HG03066 (cell line): ENCODE results near the gene GNLY.

Source experiments
- ATAC-seq: cut with Tn5 transposase; IDR thresholded peaks from one replicate; pipeline ENCODE4 v1.9.1; 2021; ENCODE audit warnings: low read depth; ENCODE audit not compliant: unreplicated experiment

Gene GNLY

DNA sequence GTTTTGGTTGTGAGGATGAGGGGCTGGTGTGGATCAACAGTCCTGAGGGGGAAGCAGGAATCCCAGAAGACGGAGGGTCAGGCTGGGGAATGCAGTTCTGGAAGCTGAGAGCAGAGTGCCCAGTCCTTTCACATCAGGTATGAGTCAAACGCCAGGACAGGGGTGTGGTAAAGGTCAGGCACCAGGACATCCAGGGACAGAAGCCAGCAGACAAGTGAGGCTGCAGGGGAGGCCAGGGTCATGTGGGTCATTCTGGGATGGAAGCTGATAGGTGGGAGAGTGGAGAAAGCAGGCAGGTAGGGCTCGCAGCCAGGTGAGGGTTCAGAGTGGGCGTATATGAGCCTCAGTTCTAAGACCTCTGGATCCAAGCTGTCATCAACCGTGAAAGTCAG is 12.8 kb upstream of the GNLY start:
- no peak for ATAC-seq

DNA sequence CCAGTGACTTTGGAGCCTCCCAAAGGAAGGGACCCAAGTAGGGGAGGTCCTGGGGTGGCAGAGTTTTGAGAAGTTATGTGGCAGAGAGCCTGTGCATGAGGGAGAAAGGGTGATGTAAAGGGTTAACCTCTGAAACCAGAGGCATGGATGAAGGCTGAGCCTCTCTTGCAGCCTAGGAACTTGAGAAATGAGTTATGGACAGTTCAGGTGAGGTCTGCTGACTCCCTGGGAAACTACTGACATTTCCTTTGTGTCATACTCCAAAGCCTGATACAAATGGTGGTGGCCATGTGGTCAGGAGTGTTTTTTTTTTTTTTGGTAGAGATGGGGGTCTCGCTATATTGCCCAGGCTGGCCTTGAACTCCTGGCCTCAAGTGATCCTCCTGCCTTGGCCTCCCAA is 12.4 kb upstream of the GNLY start:
- ATAC-seq: no peak

DNA sequence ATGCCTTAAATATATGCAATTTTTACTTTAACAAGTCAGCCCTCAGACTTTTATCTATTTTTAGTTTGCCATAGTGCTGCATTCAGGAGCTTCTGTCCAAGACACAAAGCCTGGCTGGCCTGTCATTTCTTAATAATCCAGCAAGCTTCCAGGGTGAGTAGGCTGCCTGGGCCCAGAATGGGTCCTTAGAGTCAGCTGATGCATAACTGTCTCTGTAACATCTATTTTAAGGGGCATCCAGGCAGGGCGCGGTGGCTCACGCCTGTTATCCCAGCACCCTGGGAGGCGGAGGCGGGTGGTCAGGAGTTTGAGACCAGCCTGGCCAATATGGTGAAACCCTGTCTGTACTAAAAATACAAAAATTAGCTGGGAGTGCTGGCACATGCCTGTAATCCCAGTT is 11.8 kb upstream of the GNLY start:
- ATAC-seq: no peak

DNA sequence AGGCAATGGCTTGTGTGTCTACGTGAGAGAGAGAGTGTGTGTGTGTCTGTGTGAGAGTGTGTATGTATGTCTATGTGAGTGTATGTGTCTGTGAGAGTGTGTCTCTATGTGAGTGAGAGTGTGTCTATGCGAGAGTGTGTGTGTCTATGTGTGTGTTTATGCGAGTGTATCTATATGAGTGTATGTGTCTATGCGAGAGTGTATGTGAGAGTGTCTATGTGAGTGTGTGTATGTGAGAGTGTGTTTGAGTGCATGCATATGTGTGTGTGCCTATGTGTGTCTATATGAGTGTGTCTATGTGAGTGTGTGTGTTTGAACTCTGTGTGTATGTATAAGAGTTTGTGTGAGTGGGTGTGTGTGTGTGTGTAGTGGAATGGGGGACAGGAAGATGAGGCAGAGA is 9.8 kb upstream of the GNLY start:
- ATAC-seq: no peak

DNA sequence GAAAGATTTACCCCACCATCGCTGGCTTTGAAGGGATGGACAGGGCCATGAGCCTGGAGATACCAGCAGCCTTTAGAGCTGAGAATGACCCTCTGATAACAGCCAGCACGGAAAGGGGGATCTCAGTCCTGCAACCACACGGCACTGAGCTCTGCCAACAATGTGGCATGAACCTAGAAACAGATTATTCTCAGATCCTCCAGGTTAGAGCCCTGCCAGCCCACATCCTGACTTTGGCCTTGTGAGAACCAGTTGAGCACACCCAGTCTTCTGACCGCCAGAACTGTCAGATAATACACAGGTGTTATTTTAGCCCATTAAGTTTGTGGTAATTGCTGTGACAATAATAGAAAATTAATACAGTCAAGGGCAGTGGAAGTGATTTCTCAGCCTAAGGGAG is 9.4 kb upstream of the GNLY start:
- no peak for ATAC-seq

DNA sequence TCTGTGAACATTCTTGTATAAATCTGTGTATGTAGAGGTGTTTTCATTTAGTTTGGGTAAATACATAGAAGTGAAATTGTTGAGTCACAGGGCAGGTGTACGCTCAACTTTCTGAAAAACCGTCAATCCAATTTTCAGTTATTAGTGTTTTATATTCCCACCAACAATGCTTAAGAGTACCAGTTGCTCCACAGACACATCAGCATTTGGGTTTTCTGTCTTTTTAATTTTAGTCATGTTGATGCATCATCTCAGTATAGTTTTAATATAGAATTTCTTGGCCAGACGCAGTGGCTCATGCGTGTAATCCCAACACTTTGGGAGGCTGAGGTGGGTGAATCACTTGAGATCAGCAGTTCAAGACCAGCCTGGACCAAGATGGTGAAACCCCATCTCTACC is 3.2 kb upstream of the GNLY start:
- ATAC-seq: no peak

DNA sequence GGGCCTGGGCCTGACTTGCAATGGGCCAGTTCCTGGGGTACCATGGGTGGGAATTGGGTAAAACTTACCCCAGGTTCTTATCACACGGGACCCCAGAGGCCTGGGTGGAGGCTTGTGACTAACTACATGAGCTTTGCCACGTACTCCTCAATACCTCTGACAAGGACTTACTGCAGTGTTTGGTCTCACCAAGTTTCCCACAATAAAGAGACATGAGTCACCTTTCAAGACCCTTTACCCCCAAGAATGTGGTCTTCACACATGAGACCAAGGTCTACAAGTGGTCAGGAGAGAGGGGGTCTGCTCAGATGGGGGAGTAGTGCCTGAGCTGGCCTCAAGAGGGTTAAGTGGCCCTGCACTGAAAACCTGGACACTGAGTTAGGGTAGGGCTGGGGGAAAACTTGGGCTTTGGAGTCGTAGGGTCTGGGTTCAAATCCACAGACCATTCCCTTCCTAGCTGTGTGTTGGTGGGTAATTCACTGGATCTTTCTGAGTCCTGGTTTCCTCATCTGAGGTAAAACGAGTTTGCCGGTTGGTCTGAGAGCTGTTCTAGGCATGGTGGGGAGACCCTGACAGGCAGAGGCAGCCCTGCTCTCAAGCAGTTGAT is 2.0 kb upstream of the GNLY start:
- no peak for ATAC-seq

DNA sequence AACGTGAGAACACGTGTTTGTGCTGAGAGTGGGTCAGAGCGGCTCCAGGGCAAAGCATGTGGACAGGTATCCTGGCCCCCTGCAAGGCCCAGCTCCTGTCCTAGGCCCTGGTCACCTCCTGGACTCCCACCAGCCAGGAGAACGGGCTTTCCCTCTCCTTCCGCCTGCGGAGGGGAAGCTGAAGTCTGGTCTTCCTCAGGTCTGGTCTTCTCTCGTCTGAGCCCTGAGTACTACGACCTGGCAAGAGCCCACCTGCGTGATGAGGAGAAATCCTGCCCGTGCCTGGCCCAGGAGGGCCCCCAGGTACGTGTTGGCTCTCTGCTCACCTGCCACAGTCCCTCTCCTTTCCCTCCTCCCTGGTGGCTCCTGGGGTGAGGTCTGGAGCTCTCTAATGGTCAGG is 963 bp downstream of the GNLY start:
- ATAC-seq: no peak

DNA sequence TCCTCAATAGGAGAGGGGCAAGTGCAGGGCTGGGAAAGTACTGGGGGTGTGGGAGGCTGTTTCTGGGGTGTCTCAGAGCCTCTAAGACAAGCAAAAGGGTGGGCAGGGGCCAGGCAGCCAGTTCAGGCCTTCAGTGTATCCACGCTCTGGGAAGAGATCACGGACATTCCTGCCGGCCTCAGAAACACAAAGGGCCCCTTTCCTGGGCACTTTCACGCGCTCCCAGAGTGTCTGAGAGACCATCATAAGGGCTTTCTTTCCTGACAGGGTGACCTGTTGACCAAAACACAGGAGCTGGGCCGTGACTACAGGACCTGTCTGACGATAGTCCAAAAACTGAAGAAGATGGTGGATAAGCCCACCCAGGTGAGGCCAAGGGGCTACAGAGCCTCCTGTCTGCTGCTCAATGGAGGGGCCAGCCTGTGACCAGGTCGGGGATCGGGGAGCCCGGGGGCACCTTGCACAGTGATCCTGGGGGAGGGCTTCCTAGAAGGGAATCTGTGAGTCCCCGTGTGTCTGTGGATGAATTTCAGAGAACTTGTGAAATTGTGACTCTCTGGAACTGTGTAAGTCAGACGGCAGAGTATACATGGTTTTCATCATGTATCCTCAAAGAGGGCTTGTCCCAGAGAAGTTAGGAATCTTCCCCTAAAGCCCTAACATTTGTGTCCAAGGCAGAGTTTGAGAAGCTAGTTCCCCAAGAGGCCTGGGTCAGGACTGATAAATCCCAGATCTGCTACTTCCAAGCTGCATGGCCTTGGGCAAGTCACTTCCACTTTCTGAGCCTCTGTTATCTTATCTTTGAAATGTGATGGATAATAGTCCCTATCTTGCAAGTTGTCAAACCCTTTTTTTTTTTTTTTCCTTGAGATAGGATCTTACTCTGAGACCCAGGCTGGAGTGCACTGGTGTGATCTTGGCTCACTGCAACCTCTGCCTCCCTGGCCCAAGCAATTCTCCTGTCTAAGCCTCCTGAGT is 1.8 kb downstream of the GNLY start:
- no peak for ATAC-seq

DNA sequence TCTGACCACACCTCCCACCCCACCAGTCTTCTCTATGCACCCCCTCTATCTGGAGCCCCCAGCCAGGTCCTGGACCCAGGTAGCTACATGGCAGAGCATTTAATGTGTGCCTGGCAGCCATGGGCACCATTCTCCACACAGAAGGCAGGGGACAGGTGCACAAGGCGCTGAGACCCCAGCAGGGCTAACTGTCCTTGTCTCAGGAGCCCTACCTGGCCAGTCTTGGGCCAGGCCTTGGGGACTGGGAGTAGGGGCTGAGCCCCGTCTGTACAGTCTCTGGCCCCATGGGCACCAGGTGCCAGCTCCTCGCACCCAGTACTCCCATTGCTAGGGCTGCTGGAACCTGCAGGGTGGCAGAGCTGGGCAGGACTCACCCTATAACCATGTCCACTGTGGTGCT is 2.9 kb downstream of the GNLY start:
- ATAC-seq: no peak

DNA sequence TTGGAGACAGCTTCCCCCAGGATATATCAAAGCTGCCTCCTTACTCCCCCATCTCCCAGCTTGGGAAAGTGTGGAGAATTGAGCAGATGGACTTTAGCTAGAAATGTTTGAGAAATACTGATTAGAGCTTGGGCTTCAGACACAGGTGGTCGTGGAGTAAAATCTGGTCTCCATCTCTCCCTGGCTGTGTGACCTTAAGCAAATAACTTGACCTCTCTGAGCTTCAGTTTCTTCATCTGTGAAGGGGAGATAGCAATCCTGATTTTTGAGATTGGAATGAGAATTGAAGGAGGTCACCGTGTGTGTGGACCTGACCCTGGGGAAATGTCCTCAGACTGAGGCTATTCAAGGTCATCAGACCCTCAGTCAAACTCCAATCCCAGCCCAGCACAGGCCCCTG is 3.6 kb downstream of the GNLY start:
- ATAC-seq: no peak

DNA sequence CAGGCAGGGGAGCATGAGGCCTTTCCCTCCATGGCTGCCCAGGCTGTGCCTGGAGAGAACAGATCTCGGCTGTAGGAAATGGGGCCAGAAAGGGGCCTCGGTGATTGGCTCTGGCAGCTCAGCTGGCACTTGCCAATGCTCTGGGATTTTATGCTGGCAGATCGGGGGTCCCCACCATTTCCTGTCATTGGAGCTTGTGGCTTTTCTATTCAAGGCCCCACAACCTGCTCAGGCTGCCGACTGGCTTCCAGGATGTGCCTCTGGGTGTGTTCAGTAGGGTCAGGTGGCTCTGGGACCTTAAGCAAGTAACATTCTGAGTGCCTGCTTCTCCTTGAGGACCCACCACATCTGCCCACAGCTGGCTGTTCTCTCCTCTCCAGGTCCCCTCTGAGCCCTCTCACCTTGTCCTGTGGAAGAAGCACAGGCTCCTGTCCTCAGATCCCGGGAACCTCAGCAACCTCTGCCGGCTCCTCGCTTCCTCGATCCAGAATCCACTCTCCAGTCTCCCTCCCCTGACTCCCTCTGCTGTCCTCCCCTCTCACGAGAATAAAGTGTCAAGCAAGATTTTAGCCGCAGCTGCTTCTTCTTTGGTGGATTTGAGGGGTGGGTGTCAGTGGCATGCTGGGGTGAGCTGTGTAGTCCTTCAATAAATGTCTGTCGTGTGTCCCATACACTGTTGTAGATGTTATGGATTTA is 4.2 kb downstream of the GNLY start:
- ATAC-seq: no peak

DNA sequence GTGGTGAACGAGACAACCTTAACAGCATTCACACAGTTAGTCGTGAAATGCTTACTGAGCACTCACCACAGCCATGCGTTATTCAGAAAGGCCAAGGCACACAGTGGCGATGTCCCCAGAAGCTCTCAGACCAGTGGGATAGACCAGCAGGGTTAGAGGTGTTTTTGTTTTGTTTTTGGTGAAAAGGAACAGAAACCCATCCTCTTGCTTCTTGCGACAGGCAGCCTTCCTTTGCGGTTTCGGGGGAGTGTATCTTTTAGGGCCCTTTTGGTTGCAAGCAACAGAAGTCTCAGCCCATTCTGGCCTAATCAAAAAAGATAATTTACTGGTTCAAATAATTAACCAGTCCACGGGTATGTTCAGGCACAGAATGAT is 4.7 kb downstream of the GNLY start:
- ATAC-seq: no peak

DNA sequence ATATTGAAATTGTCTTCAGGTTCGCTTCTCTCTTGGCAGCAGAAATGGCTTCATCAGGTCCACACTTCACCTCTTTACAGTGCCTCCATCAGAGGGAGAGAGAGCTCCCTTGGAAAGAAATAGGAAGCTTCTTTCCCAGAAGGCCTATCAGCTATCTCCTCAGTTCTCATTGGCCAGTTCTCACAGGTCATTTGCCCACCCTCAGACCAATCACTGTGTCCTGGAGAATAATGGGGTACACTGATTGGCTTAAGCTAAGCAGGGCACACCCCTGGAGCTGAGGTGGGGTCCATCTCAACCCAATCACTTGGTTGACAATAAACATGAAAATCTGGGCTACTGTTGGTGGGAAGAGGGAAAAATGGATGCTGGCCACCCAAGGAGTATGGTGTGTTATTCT is 5.2 kb downstream of the GNLY start:
- ATAC-seq: no peak

DNA sequence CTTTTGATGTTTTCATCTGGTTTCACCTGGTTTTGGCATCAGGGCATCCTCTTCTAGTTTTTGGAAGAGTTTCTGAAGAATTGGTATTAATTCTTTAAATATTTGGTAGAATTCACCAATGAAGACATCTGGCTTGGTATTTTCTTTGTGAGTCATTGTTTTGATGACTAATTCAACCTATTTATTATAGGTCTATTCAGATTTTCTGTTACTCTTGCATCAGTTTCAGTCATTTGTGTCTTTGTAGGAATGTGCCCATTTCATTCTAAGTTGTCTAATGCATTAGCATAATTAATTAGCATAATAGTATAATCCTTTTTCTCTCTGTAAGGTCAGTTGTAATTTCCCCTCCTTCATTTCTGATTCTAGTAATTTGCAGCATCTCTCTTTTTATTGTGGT is 8.0 kb downstream of the GNLY start:
- no peak for ATAC-seq

DNA sequence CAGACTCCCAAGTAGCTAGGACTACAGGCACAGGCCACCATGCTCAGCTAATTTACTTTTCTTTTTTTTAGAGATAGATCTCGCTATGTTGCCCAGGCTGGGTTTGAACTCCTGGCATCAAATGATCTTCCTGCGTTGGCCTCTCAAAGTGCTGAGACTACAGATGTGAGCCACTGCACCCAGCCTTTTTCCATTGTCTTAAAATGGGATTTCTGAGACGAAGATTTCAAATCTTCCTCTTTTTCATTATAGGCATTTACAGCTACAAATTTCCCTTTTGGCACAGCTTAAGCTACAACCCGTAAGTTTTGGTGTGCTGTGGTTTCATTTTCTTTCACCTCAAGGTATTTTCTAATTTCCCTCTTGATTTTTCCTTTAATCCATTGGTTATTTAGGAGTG is 8.6 kb downstream of the GNLY start:
- ATAC-seq: no peak

DNA sequence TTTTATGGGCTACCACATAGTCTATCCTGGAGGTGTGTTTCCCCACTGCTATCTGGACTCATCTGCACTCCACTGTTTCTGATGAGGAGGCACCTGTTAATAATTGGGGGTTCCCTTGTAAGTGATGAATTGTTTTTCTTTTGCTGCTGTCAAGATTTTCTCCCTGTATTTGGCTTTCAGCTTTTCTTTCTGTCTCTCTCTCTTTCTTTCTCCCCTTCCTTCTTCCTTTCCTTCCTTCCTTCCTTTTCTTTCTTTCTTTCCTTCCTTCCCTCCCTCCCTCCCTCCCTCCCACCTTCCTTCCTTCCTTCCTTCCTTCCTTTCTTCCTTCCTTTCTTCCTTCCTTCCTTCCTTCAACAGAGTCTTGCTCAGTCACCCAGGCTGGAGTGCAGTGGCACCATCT is 9.2 kb downstream of the GNLY start:
- ATAC-seq: no peak

DNA sequence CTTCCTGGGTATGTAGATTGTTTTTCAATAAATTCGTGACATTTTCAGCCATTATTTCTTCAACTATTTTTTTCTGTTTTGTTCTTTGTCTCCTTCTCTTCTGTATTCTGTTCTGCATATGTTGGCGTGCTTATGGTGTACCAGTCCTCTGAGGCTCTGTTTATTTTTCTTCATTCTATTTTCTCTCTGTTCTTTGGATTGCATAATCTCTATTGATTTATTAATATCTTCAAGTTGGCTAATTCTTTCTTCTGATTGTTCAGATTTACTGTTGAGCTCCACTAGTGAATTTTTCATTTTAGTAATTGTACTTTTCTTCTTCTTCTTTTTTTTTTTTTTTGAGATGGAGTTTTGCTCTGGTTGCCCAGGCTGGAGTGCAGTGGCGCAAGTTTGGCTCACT is 9.9 kb downstream of the GNLY start:
- ATAC-seq: no peak

DNA sequence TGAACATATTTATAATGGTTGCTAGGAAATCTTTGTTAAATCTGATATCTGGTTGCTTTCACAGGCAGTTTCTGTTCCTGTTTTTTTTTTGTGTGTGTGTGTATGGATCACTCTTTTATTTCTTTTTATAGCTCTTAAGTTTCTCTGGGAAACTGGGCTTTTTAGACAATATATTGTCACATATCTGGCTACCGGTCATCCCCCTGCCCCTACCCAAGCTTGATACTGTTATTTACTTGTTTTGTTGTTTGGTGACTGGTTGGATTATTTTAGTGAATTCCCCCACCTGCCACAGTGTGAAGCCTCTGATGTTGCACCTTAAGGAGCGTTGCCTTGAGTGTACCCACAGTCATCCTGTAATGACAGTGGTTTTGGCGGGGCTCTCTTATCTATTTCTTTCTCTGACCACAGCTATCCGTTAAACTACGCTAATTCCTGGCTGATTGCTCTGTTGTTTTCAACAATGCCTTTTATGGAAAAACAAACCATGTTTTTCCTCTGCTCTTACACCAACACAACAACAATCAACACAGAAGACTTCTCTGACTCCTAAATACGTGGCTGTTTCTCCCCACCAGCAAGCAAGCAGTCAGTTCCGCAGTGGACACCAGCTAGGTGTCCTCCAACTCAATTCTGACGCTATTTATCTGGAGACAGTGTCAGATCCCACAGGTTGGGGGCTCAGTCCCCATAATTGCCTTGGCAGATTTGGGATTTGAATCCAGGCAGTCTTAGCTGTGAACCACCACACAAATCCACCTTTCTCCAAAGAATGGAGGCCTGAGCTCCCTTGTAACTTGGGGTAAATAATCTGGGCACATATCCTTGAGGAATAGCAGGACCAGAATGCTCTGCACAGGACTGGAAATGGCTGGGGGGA is 10.9 kb downstream of the GNLY start:
- ATAC-seq: peak; percentile 59

DNA sequence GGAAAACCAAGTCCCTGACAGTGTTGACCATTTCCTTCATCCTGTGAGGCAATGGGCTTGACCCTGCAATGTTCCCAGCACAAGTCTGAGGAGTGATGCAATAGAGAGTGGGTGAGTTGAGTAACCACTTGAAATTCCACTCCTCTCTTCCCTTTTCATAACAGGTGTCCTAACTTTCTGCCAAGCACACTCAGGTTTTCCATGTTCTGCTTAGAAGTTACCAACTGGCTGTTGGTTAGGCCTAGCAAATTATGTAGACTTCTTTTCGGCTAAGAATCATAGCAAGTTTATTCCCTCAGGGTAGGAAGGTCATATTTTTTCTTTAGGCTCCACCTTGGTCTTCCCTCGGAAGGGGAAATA is 11.5 kb downstream of the GNLY start:
- no peak for ATAC-seq

DNA sequence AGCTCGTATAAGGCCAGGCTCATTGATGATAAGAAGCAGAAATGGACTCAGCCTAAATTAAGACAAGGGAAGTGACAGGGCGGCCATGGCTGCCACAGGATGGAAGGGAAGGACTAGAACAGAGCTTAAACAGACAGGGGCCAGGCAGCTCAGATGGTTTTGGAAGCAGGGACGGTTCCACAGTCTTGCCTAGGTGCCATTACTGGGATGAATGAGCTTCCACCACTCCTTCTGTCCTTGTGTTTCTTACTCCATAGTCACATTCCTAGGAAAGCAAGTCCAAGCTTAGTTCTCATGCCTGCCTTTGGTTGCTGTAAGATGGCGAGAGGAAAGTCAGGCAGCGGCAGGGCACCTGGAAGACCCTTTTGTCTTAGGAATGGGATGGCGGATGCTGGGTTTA is 11.9 kb downstream of the GNLY start:
- no peak for ATAC-seq
